ENCODE measurements around the gene ZMYND11. TPM values are rescaled to one million over a fixed set of nuclear protein-coding genes. Genes with fewer than 3 reads are reported as not detected.
"Not testable (repeated sequence)": the region's sequence is repeated elsewhere in the genome, so short reads cannot be mapped to it uniquely, and the experiment has no call there.

Gene ZMYND11
- total RNA-seq, 1 donor from 2014 or later = 106 TPM

- no peak for DNase-seq (ENCODE audit: low spot score)
- ATAC-seq = no peak
- intact Hi-C loops (cut with DNase I) = no loop called here
Measured at GRCh38 chr10:234708-235406, 99.6 kb downstream of the ZMYND11 start.

DNA sequence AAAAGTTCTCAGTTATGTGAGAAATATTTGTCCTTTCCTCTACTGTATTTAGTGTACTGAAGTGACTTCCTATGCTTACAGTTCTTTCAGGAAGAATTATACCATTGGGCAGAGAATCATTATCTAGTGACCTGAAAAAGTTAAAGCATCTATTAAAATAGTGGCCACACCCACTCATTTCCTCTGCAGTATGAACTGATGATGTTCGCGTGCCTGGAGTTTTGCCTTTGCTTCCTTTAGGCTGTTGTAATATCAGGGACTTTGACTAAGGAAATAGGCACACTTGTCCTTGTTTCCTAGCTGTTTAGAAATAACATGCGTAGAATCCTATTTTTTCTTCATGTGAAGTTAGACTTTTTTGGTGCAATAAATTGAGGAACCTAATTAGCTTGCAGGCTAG lies 100.7 kb downstream of the ZMYND11 start:
- ATAC-seq (no peak), DNase-seq (ENCODE audit: low spot score) (no peak)
- intact Hi-C loops (cut with DNase I) = no loop called here

GRCh38 chr10:239109-239508 lies 103.9 kb downstream of the ZMYND11 start:
- intact Hi-C loops (cut with DNase I) = no loop called here
- ATAC-seq = no peak
- no peak for DNase-seq (ENCODE audit: low spot score)

- DNase-seq (ENCODE audit: low spot score) = no peak
Measured at GRCh38 chr10:241451-241850, 106.2 kb downstream of the ZMYND11 start.

GRCh38 chr10:241966-242643 lies 106.8 kb downstream of the ZMYND11 start:
- ATAC-seq (no peak), DNase-seq (ENCODE audit: low spot score) (no peak)
- intact Hi-C loops (cut with DNase I) = no loop called here

More at GRCh38 chr10:241451-241850, 106.2 kb downstream of the ZMYND11 start:
- ATAC-seq = peak; percentile 56
- intact Hi-C loops (cut with DNase I) = no loop called here

DNA sequence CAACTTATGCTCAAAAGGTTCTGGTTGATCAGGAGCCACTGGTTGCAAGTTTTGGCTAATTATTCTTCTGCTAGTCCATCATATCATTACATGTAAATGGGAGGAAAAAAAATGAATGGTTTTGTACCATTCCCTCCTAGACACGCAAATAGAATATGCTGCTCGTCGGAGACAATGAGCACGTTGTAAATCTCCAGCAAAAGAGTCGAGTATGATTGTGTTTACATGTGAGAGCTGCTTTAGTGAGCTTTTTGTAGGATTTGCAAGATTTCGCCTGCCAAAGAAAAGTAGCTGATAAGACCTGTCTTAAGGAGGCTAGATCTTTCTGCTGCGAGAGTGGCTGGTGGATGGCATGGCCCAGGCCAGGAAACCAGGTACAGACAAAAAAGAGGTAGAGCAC lies 109.0 kb downstream of the ZMYND11 start:
- intact Hi-C loops (cut with DNase I) = no loop called here
- ATAC-seq (no peak), DNase-seq (ENCODE audit: low spot score) (no peak)

GRCh38 chr10:246431-246830 lies 111.2 kb downstream of the ZMYND11 start:
- intact Hi-C loops (cut with DNase I) = no loop called here
- no peak for ATAC-seq
- no peak for DNase-seq (ENCODE audit: low spot score)

GRCh38 chr10:247480-247879 lies 112.2 kb downstream of the ZMYND11 start:
- ATAC-seq = no peak
- no peak for DNase-seq (ENCODE audit: low spot score)
- intact Hi-C loops (cut with DNase I) = no loop called here

DNA sequence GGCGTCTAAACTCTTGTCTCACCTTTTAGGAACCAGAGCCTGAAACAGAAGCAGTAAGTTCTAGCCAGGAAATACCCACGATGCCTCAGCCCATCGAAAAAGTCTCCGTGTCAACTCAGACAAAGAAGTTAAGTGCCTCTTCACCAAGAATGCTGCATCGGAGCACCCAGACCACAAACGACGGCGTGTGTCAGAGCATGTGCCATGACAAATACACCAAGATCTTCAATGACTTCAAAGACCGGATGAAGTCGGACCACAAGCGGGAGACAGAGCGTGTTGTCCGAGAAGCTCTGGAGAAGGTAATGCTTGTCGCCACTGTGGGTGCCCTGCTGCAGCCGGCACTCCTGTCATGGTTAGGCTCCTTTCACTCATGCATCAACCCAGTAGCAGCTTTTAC lies 113.1 kb downstream of the ZMYND11 start:
- ATAC-seq (no peak), DNase-seq (ENCODE audit: low spot score) (no peak)
- intact Hi-C loops (cut with DNase I) = no loop called here

DNA sequence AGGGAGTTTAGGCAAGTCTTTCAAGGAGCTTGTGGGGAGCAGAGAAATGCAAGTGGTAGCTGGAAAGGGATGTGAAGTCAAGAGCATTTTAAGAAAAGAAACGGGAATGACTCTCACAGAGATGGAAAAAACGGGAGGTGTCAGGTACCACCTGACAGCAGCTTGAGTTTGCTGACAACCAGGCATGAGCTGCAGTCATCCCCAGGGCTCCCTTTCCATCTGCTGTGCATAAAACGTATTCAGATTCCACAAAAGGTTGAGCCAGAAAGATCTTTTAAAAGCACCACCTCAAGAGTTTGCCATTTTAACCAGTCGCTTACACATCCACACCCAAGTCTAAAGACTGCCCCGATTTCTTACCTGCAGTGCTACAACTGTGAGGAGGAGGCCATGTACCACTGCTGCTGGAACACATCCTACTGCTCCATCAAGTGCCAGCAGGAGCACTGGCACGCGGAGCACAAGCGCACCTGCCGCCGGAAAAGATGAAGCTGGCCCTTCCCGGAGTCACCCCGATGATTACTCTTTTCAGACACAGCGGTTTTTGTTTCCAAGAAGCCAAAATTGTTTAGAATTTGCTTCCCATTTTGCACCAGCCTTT lies 116.8 kb downstream of the ZMYND11 start:
- ATAC-seq (no peak), DNase-seq (ENCODE audit: low spot score) (no peak)
- intact Hi-C loops (cut with DNase I) = no loop called here

DNA sequence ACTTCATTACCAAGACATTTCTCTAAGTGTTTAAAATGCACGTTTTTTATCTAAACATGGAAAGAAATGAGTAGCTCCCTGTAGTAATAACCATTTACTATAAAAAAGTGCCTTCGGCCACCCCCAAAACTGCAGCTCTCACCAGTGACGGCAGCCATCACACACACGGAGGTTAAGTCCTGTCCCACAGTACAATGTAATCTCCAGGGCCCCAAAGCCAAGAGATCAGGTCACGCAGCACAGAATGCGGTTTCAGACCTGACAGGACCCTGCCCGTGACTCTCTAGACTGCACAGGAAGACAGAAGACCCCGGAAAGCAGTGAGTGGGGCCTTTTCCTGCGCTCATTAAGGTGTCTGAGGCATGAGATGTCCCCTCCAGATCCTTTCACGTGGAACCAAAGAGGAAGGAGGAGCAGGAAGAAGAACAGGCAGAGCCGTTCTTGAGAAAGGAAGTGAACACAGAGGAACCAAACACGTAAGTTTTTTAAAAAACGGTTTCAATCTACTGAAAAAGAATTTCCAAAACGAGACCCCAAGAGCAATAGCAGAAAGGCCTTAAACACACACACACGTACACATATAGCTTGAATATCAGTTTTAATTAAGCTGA lies 125.7 kb downstream of the ZMYND11 start:
- ATAC-seq = no peak
- intact Hi-C loops (cut with DNase I) = no loop called here
- DNase-seq (ENCODE audit: low spot score) = no peak

GRCh38 chr10:264160-265073 lies 129.2 kb downstream of the ZMYND11 start:
- intact Hi-C loops (cut with DNase I); DNase-seq (ENCODE audit: low spot score); ATAC-seq: not testable (repeated sequence)

- ATAC-seq; DNase-seq (ENCODE audit: low spot score); intact Hi-C loops (cut with DNase I): not testable (repeated sequence)
Measured at GRCh38 chr10:265074-265440, 129.8 kb downstream of the ZMYND11 start.

DNA sequence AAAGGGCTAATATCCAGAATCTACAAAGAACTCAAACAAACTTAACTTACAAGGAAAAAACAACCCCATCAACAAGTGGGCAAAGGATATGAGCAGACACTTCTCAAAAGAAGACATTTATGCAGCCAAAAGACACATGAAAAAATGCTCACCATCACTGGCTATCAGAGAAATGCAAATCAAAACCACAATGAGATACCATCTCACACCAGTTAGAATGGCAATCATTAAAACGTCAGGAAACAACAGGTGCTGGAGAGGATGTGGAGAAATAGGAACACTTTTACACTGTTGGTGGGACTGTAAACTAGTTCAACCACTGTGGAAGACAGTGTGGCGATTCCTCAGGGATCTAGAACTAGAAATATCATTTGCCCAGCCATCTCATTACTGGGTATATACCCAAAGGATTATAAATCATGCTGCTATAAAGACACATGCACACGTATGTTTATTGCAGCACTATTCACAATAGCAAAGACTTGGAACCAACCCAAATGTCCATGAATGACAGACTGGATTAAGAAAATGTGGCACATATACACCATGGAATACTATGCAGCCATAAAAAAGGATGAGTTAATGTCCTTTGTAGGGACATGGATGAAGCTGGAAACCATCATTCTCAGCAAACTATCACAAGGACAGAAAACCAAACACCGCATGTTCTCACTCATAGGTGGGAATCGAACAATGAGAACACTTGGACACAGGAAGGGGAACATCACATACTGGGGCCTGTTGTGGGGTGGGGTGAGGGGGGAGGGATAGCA lies 130.7 kb downstream of the ZMYND11 start:
- intact Hi-C loops (cut with DNase I); DNase-seq (ENCODE audit: low spot score); ATAC-seq: not testable (repeated sequence)

DNA sequence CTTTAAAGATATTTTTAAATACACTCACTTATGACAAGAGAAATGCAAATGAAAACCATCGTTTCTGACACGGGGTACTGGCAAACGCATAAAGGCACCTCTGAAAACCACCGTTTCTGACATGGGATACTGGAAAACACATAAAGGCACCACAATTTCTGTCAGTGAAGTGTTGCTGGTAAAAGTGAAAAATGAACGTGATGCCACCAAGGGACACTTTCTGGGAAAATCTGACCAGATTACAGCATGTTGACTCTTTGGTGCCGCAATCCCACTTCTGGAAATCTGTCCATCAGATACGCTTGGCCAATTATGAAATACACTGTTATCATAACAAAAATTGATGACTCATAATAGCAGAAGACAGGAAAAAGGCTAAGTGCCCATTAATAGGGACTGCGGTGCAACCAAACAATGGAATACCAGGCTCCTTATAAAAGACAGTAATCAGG lies 131.7 kb downstream of the ZMYND11 start:
- no peak for ATAC-seq

DNA sequence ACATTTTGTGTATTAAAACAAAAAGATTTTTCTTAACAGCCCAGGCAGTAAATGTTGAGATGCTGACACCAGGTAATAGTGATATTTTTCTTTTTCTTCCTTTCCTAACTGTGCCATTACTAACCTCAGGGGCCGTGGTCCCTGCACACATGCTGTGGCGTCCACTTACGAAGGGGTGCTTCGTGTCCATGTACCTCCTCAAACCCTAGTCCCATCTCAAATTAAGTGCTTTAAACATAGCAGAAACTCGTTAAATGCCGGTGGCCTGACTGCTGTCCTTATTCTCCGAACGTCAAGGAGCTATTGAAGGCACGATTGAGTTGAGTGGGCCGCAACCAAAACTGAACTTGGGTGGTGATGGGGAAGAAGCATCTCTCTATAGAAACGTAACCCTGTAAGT lies 132.4 kb downstream of the ZMYND11 start:
- intact Hi-C loops (cut with DNase I) = no loop called here
- ATAC-seq = no peak

More for the DNA sequence above, 131.7 kb downstream of the ZMYND11 start:
- intact Hi-C loops (cut with DNase I) = no loop called here
- DNase-seq (ENCODE audit: low spot score) = no peak

GRCh38 chr10:269440-270074 lies 134.3 kb downstream of the ZMYND11 start:
- intact Hi-C loops (cut with DNase I) = no loop called here
- ATAC-seq (no peak), DNase-seq (ENCODE audit: low spot score) (no peak)

More for the DNA sequence above, 132.4 kb downstream of the ZMYND11 start:
- DNase-seq (ENCODE audit: low spot score) = no peak

GRCh38 chr10:271201-271600 lies 135.9 kb downstream of the ZMYND11 start:
- DNase-seq (ENCODE audit: low spot score) (no peak), ATAC-seq (no peak)
- intact Hi-C loops (cut with DNase I) = no loop called here
